SKM-1 (cell line): ENCODE measurements around the gene NBDY.

ENCODE experiments used
- DNase-seq: peaks from one replicate; lab custom pipeline; 2025; ENCODE audit not compliant: unreplicated experiment; lab: John Stamatoyannopoulos, UW

NBDY gene

DNA sequence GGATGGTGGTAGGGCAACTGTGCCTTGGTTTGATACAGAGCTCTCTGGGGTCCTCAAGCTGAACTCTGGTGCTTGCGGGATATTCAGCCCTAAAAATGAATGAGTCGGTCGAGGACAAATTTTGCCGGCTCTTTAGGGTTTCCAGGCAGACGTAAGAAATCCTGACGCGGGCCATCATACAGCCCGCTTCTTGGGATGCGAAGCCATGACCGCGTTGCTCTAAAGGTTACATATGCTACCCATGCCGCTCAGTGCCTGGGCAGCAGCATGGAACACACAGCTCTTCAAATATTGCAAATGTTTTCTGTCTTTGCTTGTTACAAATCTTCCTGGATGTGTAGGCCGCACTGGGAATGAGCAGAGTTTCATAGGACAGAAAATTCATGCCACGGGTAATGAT, 55.6 kb downstream of the NBDY start:
- no peak for DNase-seq

GRCh38 chrX:56785442-56785841, 56.4 kb downstream of the NBDY start:
- DNase-seq: no peak

DNA sequence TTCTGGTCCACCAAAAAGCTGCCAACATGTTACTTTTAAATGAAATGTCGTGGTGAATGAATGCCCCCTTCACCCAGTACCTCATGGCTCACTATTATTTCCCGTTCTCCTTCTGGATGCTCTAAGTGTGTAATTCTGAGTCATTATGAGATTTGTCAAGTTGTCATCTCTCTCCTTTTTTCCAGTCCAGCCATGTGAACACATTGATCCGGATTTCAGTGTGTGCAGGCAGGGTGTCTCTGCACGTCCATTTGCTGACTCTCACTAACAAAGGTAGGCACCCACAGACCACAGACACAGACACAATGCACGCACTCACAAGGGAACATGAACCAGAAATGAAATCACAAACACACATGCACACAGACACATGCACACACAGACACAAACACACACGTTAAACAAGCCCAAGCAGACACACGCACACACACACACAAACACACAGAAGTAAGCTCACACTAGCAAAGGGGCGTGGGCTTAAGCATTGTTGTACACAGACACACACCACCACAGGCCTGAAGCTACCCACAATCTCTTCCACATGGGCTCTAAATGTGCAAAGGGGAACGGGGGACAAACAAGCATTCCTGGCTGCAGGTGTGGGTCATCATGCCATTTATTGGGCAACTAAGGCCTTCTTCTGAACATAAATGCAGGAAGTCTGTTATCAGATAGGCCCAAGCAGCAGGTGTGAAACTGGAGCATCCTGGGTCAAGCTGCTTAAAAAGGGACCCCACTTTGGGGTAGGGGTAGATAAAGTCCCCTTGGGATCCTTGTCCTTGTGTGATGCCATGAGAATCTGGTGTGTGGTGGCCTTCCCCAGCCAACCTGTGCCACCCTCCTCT, 58.1 kb downstream of the NBDY start:
- DNase-seq: no peak

- no peak for DNase-seq
Observed at GRCh38 chrX:56787734-56788152, 58.7 kb downstream of the NBDY start.

- DNase-seq: no peak
Observed at GRCh38 chrX:56788229-56788628, 59.2 kb downstream of the NBDY start.

GRCh38 chrX:56788717-56789122, 59.7 kb downstream of the NBDY start:
- no peak for DNase-seq

DNA sequence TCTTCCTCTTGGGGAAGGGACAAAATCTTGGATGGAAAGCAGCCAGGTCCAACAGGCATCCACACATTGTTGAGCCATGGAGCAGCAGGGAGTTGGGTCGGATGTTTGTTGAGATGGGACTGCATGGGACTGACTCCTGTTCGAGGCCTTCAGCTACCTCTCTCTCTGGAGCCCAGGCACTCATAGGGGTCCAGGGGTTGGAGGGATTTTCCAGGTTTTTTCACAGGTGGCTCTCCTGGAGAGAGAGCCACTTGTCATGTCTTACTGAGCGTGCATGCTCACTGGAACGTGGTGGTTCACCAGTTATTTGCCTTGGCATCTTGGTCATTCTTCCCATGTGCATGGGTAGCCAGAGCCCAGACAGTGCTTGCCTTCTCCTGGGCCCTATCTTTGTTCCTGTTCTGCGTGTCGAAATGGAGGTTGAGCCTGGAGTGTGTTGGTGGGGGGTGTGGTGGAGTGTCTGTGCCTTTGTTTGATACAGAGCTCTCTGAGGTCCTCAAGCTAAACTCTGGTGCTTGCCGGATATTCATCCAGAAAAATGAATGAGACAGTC, 60.6 kb downstream of the NBDY start:
- no peak for DNase-seq

GRCh38 chrX:56790778-56791177, 61.7 kb downstream of the NBDY start:
- DNase-seq: no peak

DNA sequence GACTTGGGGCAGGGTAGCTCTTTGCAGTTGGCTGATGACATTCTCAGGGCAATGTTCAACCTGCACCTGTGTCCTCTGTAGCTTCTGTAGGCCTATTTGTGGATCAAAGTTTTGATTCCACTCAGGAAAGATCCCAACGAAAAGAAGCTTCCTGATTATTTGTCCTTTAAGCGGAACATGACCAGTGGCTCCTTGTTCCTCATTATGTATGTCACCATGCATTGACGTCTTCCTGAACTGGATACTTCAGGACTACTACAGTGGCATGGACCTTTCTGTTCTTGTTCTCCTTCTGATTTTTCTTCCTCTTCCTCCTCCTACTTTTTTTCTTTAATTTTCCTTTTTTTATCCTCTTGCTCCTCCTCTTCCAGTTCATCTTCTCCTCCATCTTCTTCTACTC, 62.4 kb downstream of the NBDY start:
- no peak for DNase-seq

- no peak for DNase-seq
Observed at GRCh38 chrX:56792270-56793111, 63.4 kb downstream of the NBDY start.

GRCh38 chrX:56793112-56793430, 64.0 kb downstream of the NBDY start:
- no peak for DNase-seq

GRCh38 chrX:56793521-56794320, 64.7 kb downstream of the NBDY start:
- no peak for DNase-seq

- no peak for DNase-seq
Observed at GRCh38 chrX:56794404-56795230, 65.6 kb downstream of the NBDY start.

- DNase-seq: no peak
Observed at GRCh38 chrX:56795309-56795868, 66.3 kb downstream of the NBDY start.

GRCh38 chrX:56796641-56797395, 67.8 kb downstream of the NBDY start:
- no peak for DNase-seq

- no peak for DNase-seq
Observed at GRCh38 chrX:56797574-56798338, 68.7 kb downstream of the NBDY start.

GRCh38 chrX:56798339-56798711, 69.3 kb downstream of the NBDY start:
- no peak for DNase-seq

DNA sequence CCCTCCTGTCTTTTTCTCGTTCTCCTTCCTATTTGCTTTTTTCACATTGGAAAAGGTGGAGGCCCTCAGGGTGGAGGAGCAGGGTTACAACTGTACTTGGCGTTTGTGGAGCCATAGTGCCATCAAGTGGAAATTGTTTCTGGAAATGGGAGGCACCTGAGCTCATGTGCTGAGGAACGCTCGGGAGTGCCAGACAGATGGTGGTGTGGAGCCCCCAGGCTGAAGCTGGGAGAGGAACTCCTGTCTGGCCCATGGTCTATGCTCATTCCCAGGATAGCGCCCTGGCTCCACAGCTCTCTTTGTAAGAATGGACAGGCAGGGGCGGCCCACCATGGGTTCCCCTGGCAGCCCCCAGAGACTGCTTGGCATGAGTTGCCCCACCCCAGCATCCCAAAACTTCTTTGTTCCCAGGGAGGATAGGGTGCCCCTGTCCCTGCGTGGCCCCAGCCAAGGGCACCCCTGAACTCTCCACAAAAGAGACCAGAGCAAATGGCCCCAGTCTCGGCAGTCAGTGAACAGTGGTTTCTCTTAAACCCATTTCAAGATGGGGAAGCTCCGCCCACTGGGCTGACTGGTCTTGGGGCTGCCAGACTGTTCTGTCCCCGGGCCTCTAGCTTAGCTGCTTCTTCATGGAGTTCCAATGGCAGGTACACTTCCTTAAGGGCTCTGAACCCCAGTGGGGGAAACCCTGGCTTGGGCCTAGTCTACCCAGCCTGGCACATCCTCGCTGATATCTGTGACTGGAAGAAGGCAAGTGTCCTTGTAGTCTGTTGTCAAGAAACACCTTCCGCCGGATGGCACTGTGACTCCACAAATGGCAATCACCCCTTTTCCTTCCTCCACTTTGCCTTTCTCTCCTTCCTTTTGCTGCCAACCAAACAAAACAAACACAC, 70.1 kb downstream of the NBDY start:
- DNase-seq: no peak
